ENCODE measurements around the gene EHMT1.

EHMT1 gene

GRCh38 chr9:137843355-137843754, 224.6 kb downstream of the EHMT1 start:
- H3K9me2 ChIP-seq (ENCODE audit: low read depth, low read length), result no peaks in the 10 kb centered on the region
- H3K27ac ChIP-seq (ENCODE audit: low read depth, low read length, poor library complexity, severe bottlenecking), result no peak overlapping the region
- H4K20me1 ChIP-seq (ENCODE audit: insufficient read depth, low read length), result no peaks in the 10 kb centered on the region
- no peaks in the 10 kb centered on the region for H3K4me1 ChIP-seq (ENCODE audit: insufficient read depth, low read length, severe bottlenecking)
- TF ChIP-seq EZH2 (IDR thresholded peaks at IDR 0.05; ENCODE audit: borderline replicate concordance, low read length) (no peak), CTCF (IDR thresholded peaks at IDR 0.05; ENCODE audit: low read length) (no peak)
- no peaks in the 10 kb centered on the region for H3K36me3 ChIP-seq (ENCODE audit: insufficient read depth, low read length)
- H3K79me2 ChIP-seq (ENCODE audit: insufficient read depth, low read length), result no peaks in the 10 kb centered on the region
- H3K9ac ChIP-seq (ENCODE audit: low read length), result no peak overlapping the region
- no peak overlapping the region for H2AFZ ChIP-seq (ENCODE audit: low read length)
- H3K4me2 ChIP-seq (ENCODE audit: low read length), result no peak overlapping the region
- H3K27me3 ChIP-seq (ENCODE audit: insufficient read depth, low read length), result no peaks in the 10 kb centered on the region
- no peaks in the 10 kb centered on the region for H3F3A ChIP-seq (ENCODE audit: insufficient read depth, low read length)
- no peaks in the 10 kb centered on the region for H3K9me3 ChIP-seq (ENCODE audit: low read length)
- no peak overlapping the region for H3K4me3 ChIP-seq (ENCODE audit: low read depth, low read length, poor library complexity, severe bottlenecking)

GRCh38 chr9:137851516-137852267, 232.9 kb downstream of the EHMT1 start:
- Histone ChIP-seq H4K20me1 (ENCODE audit: insufficient read depth, low read length) (no peaks in the 10 kb centered on the region), H3K4me3 (ENCODE audit: low read depth, low read length, poor library complexity, severe bottlenecking) (no peak overlapping the region), H3K36me3 (ENCODE audit: insufficient read depth, low read length) (no peaks in the 10 kb centered on the region; the same call in 1 of the 2 replicates), H3K4me2 (ENCODE audit: low read length) (no peak overlapping the region), H3K9ac (ENCODE audit: low read length) (no peak overlapping the region), H3F3A (ENCODE audit: insufficient read depth, low read length) (no peaks in the 10 kb centered on the region), H3K27ac (ENCODE audit: low read depth, low read length, poor library complexity, severe bottlenecking) (no peak overlapping the region), H3K79me2 (ENCODE audit: insufficient read depth, low read length) (no peaks in the 10 kb centered on the region), H3K27me3 (ENCODE audit: insufficient read depth, low read length) (no peaks in the 10 kb centered on the region; the same call in 1 of the 2 replicates), H3K9me3 (ENCODE audit: low read length) (no peaks in the 10 kb centered on the region), H3K4me1 (ENCODE audit: insufficient read depth, low read length, severe bottlenecking) (no peaks in the 10 kb centered on the region), H3K9me2 (ENCODE audit: low read depth, low read length) (no peaks in the 10 kb centered on the region), H2AFZ (ENCODE audit: low read length) (no peak overlapping the region)
- TF ChIP-seq EZH2 (IDR thresholded peaks at IDR 0.05; ENCODE audit: borderline replicate concordance, low read length), result no peak
- no peak for TF ChIP-seq CTCF (IDR thresholded peaks at IDR 0.05; ENCODE audit: low read length)

GRCh38 chr9:137853392-137853995, 234.7 kb downstream of the EHMT1 start:
- Histone ChIP-seq H4K20me1 (ENCODE audit: insufficient read depth, low read length) (no peaks in the 10 kb centered on the region), H3K9me2 (ENCODE audit: low read depth, low read length) (no peaks in the 10 kb centered on the region), H3F3A (ENCODE audit: insufficient read depth, low read length) (no peaks in the 10 kb centered on the region), H3K4me3 (ENCODE audit: low read depth, low read length, poor library complexity, severe bottlenecking) (no peak overlapping the region), H3K79me2 (ENCODE audit: insufficient read depth, low read length) (no peaks in the 10 kb centered on the region), H3K9ac (ENCODE audit: low read length) (no peak overlapping the region), H3K36me3 (ENCODE audit: insufficient read depth, low read length) (no peaks in the 10 kb centered on the region; the same call in 1 of the 2 replicates), H3K9me3 (ENCODE audit: low read length) (no peaks in the 10 kb centered on the region), H3K4me2 (ENCODE audit: low read length) (no peak overlapping the region), H3K4me1 (ENCODE audit: insufficient read depth, low read length, severe bottlenecking) (no peaks in the 10 kb centered on the region), H2AFZ (ENCODE audit: low read length) (no peak overlapping the region), H3K27ac (ENCODE audit: low read depth, low read length, poor library complexity, severe bottlenecking) (no peak overlapping the region), H3K27me3 (ENCODE audit: insufficient read depth, low read length) (no peaks in the 10 kb centered on the region; the same call in 1 of the 2 replicates)
- no peak for TF ChIP-seq EZH2 (IDR thresholded peaks at IDR 0.05; ENCODE audit: borderline replicate concordance, low read length)
- TF ChIP-seq CTCF (IDR thresholded peaks at IDR 0.05; ENCODE audit: low read length), result no peak

Measured in OCI-LY1 (cell line).